Gastroesophageal sphincter (tissue), 4 donors: ENCODE results near the gene NAGPA. TPM values are rescaled to one million over a fixed set of nuclear protein-coding genes. Genes with fewer than 3 reads are reported as not detected.
A peak's percentile ranks its signal among the peaks of the same experiment; 100 is the strongest.

Experiments used
- ATAC-seq: fragments of 150-250 bp; one replicate; pipeline ENCODE4 v1.9.1; 2016; ENCODE audit warnings: mild to moderate bottlenecking, moderate library complexity
- H3K27ac ChIP-seq, 4 donors: fragments of 200-600 bp; sonication (generic) in 3 of 4; 1 replicate in 3 of 4; 2 replicates in 1 of 4; pipeline ENCODE4 v1.5.1; 2016 to 2019
- H3K27me3 ChIP-seq: fragments of 200-600 bp; sonication (generic); one replicate; pipeline ENCODE4 v1.5.1; 2019
- H3K36me3 ChIP-seq, 2 donors: fragments of 200-600 bp; sonication (generic); one replicate each; pipeline ENCODE4 v1.5.1; 2019; ENCODE audit warnings: control low read depth in 1 of 2
- H3K4me1 ChIP-seq, 3 donors: fragments of 200-600 bp; sonication (generic); 1 replicate in 2 of 3; 2 replicates in 1 of 3; pipeline ENCODE4 v1.5.1; 2016 to 2019; ENCODE audit warnings: control low read depth in 2 of 3
- H3K4me3 ChIP-seq, 2 donors: fragments of 200-600 bp; sonication (generic); one replicate each; pipeline ENCODE4 v1.5.1; 2019; ENCODE audit warnings: mild to moderate bottlenecking in 1 of 2, moderate library complexity in 1 of 2
- H3K9me3 ChIP-seq, 3 donors: fragments of 200-600 bp; sonication (generic); one replicate each; pipeline ENCODE4 v1.5.1; 2017 to 2019; ENCODE audit warnings: control low read depth in 2 of 3
- CTCF ChIP-seq, 4 experiments: fragments of 200-600 bp in 2 of 4; fragments of 450-650 bp in 2 of 4; sonication (generic) in 1 of 4; IDR thresholded peaks; one replicate each; pipeline ENCODE4 v1.5.1; 2017 to 2019; ENCODE audit warnings: antibody characterized with exemption in 4 of 4, mild to moderate bottlenecking in 2 of 4, moderate library complexity in 2 of 4
- EP300 ChIP-seq: sonication (generic); formaldehyde crosslinking; IDR thresholded peaks from one replicate; pipeline ENCODE4 v1.6.1; 2017; ENCODE audit warnings: antibody characterized with exemption, mild to moderate bottlenecking
- POLR2A ChIP-seq, 2 donors: fragments of 450-650 bp; IDR thresholded peaks; one replicate each; pipeline ENCODE4 v1.6.1; 2017; ENCODE audit warnings: antibody characterized with exemption in 2 of 2, mild to moderate bottlenecking in 2 of 2, moderate library complexity in 1 of 2
- POLR2AphosphoS5 ChIP-seq: sonication (generic); formaldehyde crosslinking; IDR thresholded peaks from one replicate; pipeline ENCODE4 v1.6.1; 2017; ENCODE audit warnings: antibody characterized with exemption
- WGBS, 2 donors: methylation state at CpG; one replicate each; pipeline ENCODE4 v1.1.5; 2018; ENCODE audit warnings: low coverage in 1 of 2; 5-methylcytosine and 5-hydroxymethylcytosine counted together
- total RNA-seq, 4 donors: library from RNA; depleted of rRNA; stranded (reverse); fragments of >200 nt; gene quantifications; one replicate each; pipeline ENCODE4 v1.1.0, GENCODE V29; 2016

Gene NAGPA
- total RNA-seq, 4 donors from 2014 or later, result 17.8 to 37.8 (median 27.7) TPM

- TF ChIP-seq EP300, result no peak
- no peak for TF ChIP-seq POLR2A (IDR thresholded peaks at IDR 0.05)
- no peak for TF ChIP-seq CTCF (IDR thresholded peaks at IDR 0.05)
- no peak for TF ChIP-seq POLR2AphosphoS5
- Histone ChIP-seq H3K27ac (no peak overlapping the region), H3K36me3 (peaks cover 0 to 4% of the 10 kb centered on the region in 2 donors), H3K27me3 (peaks cover 59% of the 10 kb centered on the region), H3K4me1 (peaks cover 0 to 10% (median 0%) of the 10 kb centered on the region in 3 donors), H3K4me3 (peak overlapping the region in 1 of 2 donors; percentile 25), H3K9me3 (peaks cover 0 to 20% (median 0%) of the 10 kb centered on the region in 3 donors)
- no peak for ATAC-seq
- WGBS, 2 donors, result 24 to 67% methylated on average over 8 to 19 of the region's 60 CpGs
Observed at GRCh38 chr16:4987580-4988374, 46.0 kb downstream of the NAGPA start.

GRCh38 chr16:4987250-4987579 is 46.5 kb downstream of the NAGPA start:
- H3K9me3 ChIP-seq, result peaks cover 0 to 20% (median 0%) of the 10 kb centered on the region in 3 donors
- H3K27me3 ChIP-seq, result peaks cover 56% of the 10 kb centered on the region
- peak overlapping the region in 1 of 2 donors; percentile 25 for H3K4me3 ChIP-seq
- no peak for TF ChIP-seq CTCF (IDR thresholded peaks at IDR 0.05)
- TF ChIP-seq POLR2AphosphoS5, result no peak
- no peak for TF ChIP-seq POLR2A (IDR thresholded peaks at IDR 0.05)
- no peak for TF ChIP-seq EP300
- no peak for ATAC-seq
- no CpG with 5 or more reads among the region's 10 CpGs for WGBS, 2 donors
- H3K36me3 ChIP-seq, result peaks cover 0 to 4% of the 10 kb centered on the region in 2 donors
- peaks cover 0 to 15% (median 0%) of the 10 kb centered on the region in 3 donors for H3K4me1 ChIP-seq
- no peak overlapping the region for H3K27ac ChIP-seq

- peaks cover 0 to 23% (median 0%) of the 10 kb centered on the region in 3 donors for H3K4me1 ChIP-seq
- TF ChIP-seq POLR2A (IDR thresholded peaks at IDR 0.05) (no peak), CTCF (IDR thresholded peaks at IDR 0.05) (no peak), EP300 (no peak), POLR2AphosphoS5 (no peak)
- no peaks in the 10 kb centered on the region for H3K36me3 ChIP-seq
- WGBS, 2 donors, result 65 to 67% methylated on average over 4 to 5 of the region's 5 CpGs
- H3K4me3 ChIP-seq, result no peak overlapping the region
- H3K27ac ChIP-seq, result no peak overlapping the region
- peaks cover 0 to 20% (median 0%) of the 10 kb centered on the region in 3 donors for H3K9me3 ChIP-seq
- H3K27me3 ChIP-seq, result peaks cover 28% of the 10 kb centered on the region
- ATAC-seq, result no peak
Observed at GRCh38 chr16:4984174-4984990, 49.4 kb downstream of the NAGPA start.

- TF ChIP-seq EP300 (no peak), POLR2AphosphoS5 (no peak), CTCF (IDR thresholded peaks at IDR 0.05) (no peak), POLR2A (IDR thresholded peaks at IDR 0.05) (no peak)
- Histone ChIP-seq H3K36me3 (no peaks in the 10 kb centered on the region), H3K4me3 (no peak overlapping the region), H3K27me3 (peaks cover 7% of the 10 kb centered on the region), H3K4me1 (peaks cover 0 to 14% (median 0%) of the 10 kb centered on the region in 3 donors), H3K27ac (no peak overlapping the region), H3K9me3 (peaks cover 0 to 16% (median 0%) of the 10 kb centered on the region in 3 donors)
- WGBS, 2 donors, result 44 to 61% methylated on average over 2 to 5 of the region's 20 CpGs
- ATAC-seq, result peak; percentile 19
Observed at GRCh38 chr16:4982056-4982867, 51.5 kb downstream of the NAGPA start.
